SK-N-SH treated with all-trans-retinoic acid at 6 μM for 48 hours (cell line): Measurements from ENCODE around the gene MPP3.

Experiments
- ATAC-seq: fragments of 200-7000 bp; cut with Tn5 transposase; 3 replicates; pipeline ENCODE4 v1.9.1; 2020; ENCODE audit warnings: mild to moderate bottlenecking, moderate library complexity
- ARNTL ChIP-seq: fragments of 450-650 bp; formaldehyde crosslinking; IDR thresholded peaks from 2 replicates; pipeline ENCODE4 v1.5.0; 2020; ENCODE audit warnings: low read depth, mild to moderate bottlenecking, moderate library complexity, borderline replicate concordance
- BACH2 ChIP-seq: fragments of 250-450 bp; sonication (Bioruptor Pico); IDR thresholded peaks from 2 replicates; pipeline ENCODE4 v1.9.0; 2021; ENCODE audit warnings: mild to moderate bottlenecking, borderline replicate concordance
- CSDC2 ChIP-seq: fragments of 250-450 bp; sonication (Bioruptor Pico); IDR thresholded peaks from 2 replicates; pipeline ENCODE4 v1.5.0; 2020; ENCODE audit warnings: mild to moderate bottlenecking, moderate library complexity
- OSR1 ChIP-seq: fragments of 250-450 bp; sonication (Bioruptor Pico); IDR thresholded peaks from 2 replicates; pipeline ENCODE4 v1.8.0; 2022; ENCODE audit warnings: moderate library complexity, mild to moderate bottlenecking, inconsistent platforms
- PPARA ChIP-seq: fragments of 250-450 bp; sonication (Bioruptor Pico); IDR thresholded peaks from 2 replicates; pipeline ENCODE4 v1.5.0; 2020; ENCODE audit warnings: mild to moderate bottlenecking, borderline replicate concordance
- RARB ChIP-seq: fragments of 250-450 bp; sonication (Bioruptor Pico); IDR thresholded peaks from 2 replicates; pipeline ENCODE4 v1.8.0; 2021; ENCODE audit warnings: mild to moderate bottlenecking, moderate library complexity
- SNAI2 ChIP-seq: fragments of 250-450 bp; sonication (Bioruptor Pico); IDR thresholded peaks from 2 replicates; pipeline ENCODE4 v1.5.0; 2020; ENCODE audit warnings: mild to moderate bottlenecking, moderate library complexity
- TCF4 ChIP-seq: fragments of 250-450 bp; sonication (Bioruptor Pico); IDR thresholded peaks from 2 replicates; pipeline ENCODE4 v1.8.0; 2021; ENCODE audit warnings: mild to moderate bottlenecking, moderate library complexity, borderline replicate concordance
- TOX ChIP-seq: fragments of 250-450 bp; sonication (Bioruptor Pico); IDR thresholded peaks from 2 replicates; pipeline ENCODE4 v1.8.0; 2021; ENCODE audit warnings: mild to moderate bottlenecking, moderate library complexity, borderline replicate concordance
- ZFP30 ChIP-seq: fragments of 450-650 bp; formaldehyde crosslinking; IDR thresholded peaks from 2 replicates; pipeline ENCODE4 v1.5.0; 2022; ENCODE audit warnings: mild to moderate bottlenecking, moderate library complexity
- ZNF565 ChIP-seq: fragments of 450-650 bp; formaldehyde crosslinking; conservative IDR thresholded peaks from 2 replicates; pipeline ENCODE4 v1.5.0; 2020; ENCODE audit warnings: low read depth, mild to moderate bottlenecking, moderate library complexity
- ZNF70 ChIP-seq: fragments of 450-650 bp; formaldehyde crosslinking; IDR thresholded peaks from 2 replicates; pipeline ENCODE4 v1.5.0; 2020; ENCODE audit warnings: mild to moderate bottlenecking, moderate library complexity
- ZNF8 ChIP-seq: fragments of 450-650 bp; formaldehyde crosslinking; IDR thresholded peaks from 2 replicates; pipeline ENCODE4 v1.5.0; 2020; ENCODE audit warnings: mild to moderate bottlenecking, moderate library complexity
- TF ChIP-seq, protein P1 (sequence below): fragments of 250-450 bp; sonication (Bioruptor Pico); IDR thresholded peaks from 2 replicates; pipeline ENCODE4 v1.5.0; 2020; ENCODE audit warnings: mild to moderate bottlenecking, moderate library complexity
- TF ChIP-seq, protein P2 (sequence below): fragments of 250-450 bp; sonication (Bioruptor Pico); IDR thresholded peaks from 2 replicates; pipeline ENCODE4 v1.5.1; 2021; ENCODE audit warnings: mild to moderate bottlenecking, moderate library complexity
- TF ChIP-seq, protein P3 (sequence below): fragments of 250-450 bp; sonication (Bioruptor Pico); IDR thresholded peaks from 2 replicates; pipeline ENCODE4 v1.5.1; 2020; ENCODE audit warnings: low read depth, mild to moderate bottlenecking, moderate library complexity
- TF ChIP-seq, protein P4 (sequence below): fragments of 250-450 bp; sonication (Bioruptor Pico); IDR thresholded peaks from 2 replicates; pipeline ENCODE4 v1.8.0; 2020; ENCODE audit warnings: mild to moderate bottlenecking, moderate library complexity, borderline replicate concordance

MPP3 gene, protein sequence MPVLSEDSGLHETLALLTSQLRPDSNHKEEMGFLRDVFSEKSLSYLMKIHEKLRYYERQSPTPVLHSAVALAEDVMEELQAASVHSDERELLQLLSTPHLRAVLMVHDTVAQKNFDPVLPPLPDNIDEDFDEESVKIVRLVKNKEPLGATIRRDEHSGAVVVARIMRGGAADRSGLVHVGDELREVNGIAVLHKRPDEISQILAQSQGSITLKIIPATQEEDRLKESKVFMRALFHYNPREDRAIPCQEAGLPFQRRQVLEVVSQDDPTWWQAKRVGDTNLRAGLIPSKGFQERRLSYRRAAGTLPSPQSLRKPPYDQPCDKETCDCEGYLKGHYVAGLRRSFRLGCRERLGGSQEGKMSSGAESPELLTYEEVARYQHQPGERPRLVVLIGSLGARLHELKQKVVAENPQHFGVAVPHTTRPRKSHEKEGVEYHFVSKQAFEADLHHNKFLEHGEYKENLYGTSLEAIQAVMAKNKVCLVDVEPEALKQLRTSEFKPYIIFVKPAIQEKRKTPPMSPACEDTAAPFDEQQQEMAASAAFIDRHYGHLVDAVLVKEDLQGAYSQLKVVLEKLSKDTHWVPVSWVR

DNA sequence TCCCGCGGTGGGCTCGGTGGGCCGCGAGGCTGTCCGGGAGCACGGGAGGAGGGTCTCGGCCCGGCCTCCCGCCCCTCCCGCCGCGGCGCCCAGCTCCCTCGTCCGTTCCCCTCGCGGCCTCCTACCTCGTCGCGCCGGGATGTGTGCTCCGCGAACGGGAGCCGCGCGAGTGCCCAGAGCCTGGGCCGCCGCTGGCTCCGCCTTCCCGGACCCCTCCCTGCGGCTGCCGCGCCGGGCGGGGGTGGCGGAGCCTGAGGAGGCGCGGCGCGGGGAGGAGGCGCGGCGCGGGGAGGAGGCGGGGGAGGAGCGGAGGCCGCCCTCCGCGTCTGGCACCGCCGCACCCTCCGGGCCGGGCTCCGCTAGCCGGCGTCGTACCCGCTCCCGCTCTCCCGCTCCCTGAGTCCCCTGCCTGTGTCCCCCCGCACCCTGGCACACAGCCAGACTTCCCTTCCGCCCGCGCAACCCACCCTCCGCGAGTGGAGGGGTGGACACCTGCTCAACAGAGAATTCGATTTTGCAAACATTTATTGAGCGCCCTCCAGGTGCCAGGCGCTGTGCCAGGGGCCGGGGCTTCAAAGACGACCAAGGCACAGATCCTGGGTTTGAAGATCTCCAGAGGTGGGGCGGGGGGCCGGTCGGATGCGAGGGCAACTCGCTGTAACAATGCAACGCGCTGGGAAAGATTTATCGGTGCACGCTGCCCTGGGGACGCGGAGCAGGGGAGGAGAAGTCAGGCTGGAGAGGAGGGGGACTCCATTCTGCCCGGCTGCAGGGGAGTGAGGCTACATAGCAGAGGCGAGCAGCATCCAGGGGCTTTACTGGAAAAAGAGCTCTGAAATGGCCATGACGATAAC lies at the start of gene MPP3:
TSS of gene MPP3 (minus strand) at position 171 of the 854 bp plus-strand sequence. CDS start 1,240 bp downstream, outside the sequence.
- TF ChIP-seq TCF4 (CRISPR knock-in tag) (no peak), ZNF8 (CRISPR knock-in tag) (no peak), ARNTL (CRISPR knock-in tag) (no peak), CSDC2 (CRISPR knock-in tag) (no peak)
- TF ChIP-seq, protein P1, sequence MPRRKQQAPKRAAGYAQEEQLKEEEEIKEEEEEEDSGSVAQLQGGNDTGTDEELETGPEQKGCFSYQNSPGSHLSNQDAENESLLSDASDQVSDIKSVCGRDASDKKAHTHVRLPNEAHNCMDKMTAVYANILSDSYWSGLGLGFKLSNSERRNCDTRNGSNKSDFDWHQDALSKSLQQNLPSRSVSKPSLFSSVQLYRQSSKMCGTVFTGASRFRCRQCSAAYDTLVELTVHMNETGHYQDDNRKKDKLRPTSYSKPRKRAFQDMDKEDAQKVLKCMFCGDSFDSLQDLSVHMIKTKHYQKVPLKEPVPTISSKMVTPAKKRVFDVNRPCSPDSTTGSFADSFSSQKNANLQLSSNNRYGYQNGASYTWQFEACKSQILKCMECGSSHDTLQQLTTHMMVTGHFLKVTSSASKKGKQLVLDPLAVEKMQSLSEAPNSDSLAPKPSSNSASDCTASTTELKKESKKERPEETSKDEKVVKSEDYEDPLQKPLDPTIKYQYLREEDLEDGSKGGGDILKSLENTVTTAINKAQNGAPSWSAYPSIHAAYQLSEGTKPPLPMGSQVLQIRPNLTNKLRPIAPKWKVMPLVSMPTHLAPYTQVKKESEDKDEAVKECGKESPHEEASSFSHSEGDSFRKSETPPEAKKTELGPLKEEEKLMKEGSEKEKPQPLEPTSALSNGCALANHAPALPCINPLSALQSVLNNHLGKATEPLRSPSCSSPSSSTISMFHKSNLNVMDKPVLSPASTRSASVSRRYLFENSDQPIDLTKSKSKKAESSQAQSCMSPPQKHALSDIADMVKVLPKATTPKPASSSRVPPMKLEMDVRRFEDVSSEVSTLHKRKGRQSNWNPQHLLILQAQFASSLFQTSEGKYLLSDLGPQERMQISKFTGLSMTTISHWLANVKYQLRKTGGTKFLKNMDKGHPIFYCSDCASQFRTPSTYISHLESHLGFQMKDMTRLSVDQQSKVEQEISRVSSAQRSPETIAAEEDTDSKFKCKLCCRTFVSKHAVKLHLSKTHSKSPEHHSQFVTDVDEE (CRISPR knock-in tag), result no peak
- TF ChIP-seq, protein P2, sequence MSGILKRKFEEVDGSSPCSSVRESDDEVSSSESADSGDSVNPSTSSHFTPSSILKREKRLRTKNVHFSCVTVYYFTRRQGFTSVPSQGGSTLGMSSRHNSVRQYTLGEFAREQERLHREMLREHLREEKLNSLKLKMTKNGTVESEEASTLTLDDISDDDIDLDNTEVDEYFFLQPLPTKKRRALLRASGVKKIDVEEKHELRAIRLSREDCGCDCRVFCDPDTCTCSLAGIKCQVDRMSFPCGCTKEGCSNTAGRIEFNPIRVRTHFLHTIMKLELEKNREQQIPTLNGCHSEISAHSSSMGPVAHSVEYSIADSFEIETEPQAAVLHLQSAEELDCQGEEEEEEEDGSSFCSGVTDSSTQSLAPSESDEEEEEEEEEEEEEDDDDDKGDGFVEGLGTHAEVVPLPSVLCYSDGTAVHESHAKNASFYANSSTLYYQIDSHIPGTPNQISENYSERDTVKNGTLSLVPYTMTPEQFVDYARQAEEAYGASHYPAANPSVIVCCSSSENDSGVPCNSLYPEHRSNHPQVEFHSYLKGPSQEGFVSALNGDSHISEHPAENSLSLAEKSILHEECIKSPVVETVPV (CRISPR knock-in tag), result no peak
- ATAC-seq, result peak; percentile 91

DNA sequence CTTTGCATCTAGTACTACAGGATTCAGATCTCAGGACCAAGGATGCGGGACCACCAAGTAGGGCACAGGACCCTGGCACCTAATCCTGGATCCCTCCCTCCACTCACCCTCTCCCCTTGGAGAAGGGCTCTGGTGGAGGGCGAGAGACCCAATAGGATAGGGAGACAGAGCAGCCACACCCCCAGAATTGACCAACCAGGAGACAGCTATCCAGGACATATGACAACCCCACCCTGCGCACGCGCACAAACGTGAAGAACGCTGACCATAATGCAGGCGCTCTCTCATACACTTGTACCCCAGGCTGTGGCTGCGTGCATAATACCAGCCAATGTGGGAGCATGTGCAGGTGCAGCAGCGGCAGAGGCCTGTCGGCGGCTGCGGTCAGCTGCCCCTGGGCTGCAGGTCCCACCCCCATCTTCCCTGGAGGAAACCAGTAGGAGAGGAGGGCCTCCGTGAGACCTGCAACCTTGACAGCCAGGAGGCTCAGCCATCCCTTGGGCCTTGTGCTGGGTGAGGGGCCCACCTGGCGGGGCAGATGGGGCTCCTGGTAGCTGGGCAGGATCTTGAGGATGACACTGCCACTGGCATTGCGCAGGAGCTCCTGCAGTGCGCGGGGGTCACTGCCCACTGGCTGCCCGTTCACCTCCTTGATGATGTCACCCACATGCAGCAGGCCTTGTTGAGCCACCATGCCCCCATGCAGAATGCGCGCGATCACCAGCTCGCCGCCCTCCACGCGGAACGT lies 49.0 kb upstream of the MPP3 start:
- TF ChIP-seq, protein P1 (CRISPR knock-in tag), result no peak
- no peak for ATAC-seq

DNA sequence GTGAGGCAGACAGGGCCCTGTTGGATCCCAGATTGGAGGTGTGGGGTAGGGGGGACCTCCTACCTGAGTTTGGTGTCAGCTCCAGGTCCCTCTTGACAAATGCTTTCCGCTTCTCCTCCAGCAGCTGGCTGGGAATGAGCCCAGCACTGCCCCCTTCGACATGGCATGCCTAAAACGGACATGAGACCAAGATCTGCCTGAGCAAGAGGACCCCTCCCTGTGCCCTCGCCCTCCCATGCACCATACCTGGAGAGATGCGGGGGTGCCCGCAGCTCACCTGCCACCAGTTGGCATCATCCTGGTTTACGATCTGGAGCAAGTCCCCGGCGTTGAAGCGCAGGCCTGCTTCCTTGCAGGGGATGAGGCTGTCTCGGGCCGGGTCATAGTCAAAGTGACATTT lies 48.2 kb upstream of the MPP3 start:
- no peak for ATAC-seq
- no peak for TF ChIP-seq RARB (CRISPR knock-in tag)
- TF ChIP-seq CSDC2 (CRISPR knock-in tag), result no peak
- no peak for TF ChIP-seq TCF4 (CRISPR knock-in tag)
- no peak for TF ChIP-seq ZFP30 (CRISPR knock-in tag)
- TF ChIP-seq, protein P3, sequence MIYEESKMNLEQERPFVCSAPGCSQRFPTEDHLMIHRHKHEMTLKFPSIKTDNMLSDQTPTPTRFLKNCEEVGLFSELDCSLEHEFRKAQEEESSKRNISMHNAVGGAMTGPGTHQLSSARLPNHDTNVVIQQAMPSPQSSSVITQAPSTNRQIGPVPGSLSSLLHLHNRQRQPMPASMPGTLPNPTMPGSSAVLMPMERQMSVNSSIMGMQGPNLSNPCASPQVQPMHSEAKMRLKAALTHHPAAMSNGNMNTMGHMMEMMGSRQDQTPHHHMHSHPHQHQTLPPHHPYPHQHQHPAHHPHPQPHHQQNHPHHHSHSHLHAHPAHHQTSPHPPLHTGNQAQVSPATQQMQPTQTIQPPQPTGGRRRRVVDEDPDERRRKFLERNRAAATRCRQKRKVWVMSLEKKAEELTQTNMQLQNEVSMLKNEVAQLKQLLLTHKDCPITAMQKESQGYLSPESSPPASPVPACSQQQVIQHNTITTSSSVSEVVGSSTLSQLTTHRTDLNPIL (CRISPR knock-in tag), result no peak
- no peak for TF ChIP-seq TOX
- TF ChIP-seq, protein P2 (CRISPR knock-in tag), result no peak
- no peak for TF ChIP-seq ZNF8 (CRISPR knock-in tag)
- no peak for TF ChIP-seq SNAI2 (CRISPR knock-in tag)
- TF ChIP-seq BACH2, result no peak
- TF ChIP-seq PPARA (CRISPR knock-in tag), result no peak
- no peak for TF ChIP-seq ZNF70 (CRISPR knock-in tag)
- TF ChIP-seq ZNF565 (CRISPR knock-in tag), result no peak
- no peak for TF ChIP-seq OSR1 (CRISPR knock-in tag)
- TF ChIP-seq, protein P4, sequence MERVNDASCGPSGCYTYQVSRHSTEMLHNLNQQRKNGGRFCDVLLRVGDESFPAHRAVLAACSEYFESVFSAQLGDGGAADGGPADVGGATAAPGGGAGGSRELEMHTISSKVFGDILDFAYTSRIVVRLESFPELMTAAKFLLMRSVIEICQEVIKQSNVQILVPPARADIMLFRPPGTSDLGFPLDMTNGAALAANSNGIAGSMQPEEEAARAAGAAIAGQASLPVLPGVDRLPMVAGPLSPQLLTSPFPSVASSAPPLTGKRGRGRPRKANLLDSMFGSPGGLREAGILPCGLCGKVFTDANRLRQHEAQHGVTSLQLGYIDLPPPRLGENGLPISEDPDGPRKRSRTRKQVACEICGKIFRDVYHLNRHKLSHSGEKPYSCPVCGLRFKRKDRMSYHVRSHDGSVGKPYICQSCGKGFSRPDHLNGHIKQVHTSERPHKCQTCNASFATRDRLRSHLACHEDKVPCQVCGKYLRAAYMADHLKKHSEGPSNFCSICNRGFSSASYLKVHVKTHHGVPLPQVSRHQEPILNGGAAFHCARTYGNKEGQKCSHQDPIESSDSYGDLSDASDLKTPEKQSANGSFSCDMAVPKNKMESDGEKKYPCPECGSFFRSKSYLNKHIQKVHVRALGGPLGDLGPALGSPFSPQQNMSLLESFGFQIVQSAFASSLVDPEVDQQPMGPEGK (CRISPR knock-in tag), result no peak
- TF ChIP-seq, protein P1 (CRISPR knock-in tag), result no peak
